AG04450 (cell line): ENCODE results near the gene GJB6. TPM values are rescaled to one million over a fixed set of nuclear protein-coding genes. Genes with fewer than 3 reads are reported as not detected.

Experiments used
- CTCF ChIA-PET: fragments of 300-600, 350-600 bp; formaldehyde crosslinking; extraction: SDS; loops from one replicate; lab custom pipeline; 2022; ENCODE audit warnings: antibody characterized with exemption, inconsistent platforms; lab: Charles Lee
- POLR2A ChIA-PET: fragments of 350-600 bp; formaldehyde crosslinking; extraction: SDS; loops from one replicate; lab custom pipeline; 2021; ENCODE audit warnings: antibody characterized with exemption, inconsistent platforms; lab: Yijun Ruan, JAX
- DNase-seq: peaks from one replicate; pipeline ENCODE4 v3.0.0-alpha.2; 2011; ENCODE audit warnings: low read depth, low spot score
- H3K27ac ChIP-seq: one replicate; pipeline ENCODE4 v1.5.1; 2012; ENCODE audit warnings: low read depth, low read length, control low read depth
- H3K27me3 ChIP-seq: one replicate; pipeline ENCODE4 v1.6.0; 2012; ENCODE audit warnings: low read length; ENCODE audit not compliant: control insufficient read depth, insufficient read depth
- H3K4me3 ChIP-seq: 2 replicates; pipeline ENCODE4 v1.5.1; 2011; ENCODE audit warnings: mild to moderate bottlenecking, low read depth, low read length, control low read depth
- H3K9me3 ChIP-seq: 2 replicates; pipeline ENCODE4 v1.5.1; 2012; ENCODE audit warnings: low read length; ENCODE audit not compliant: control insufficient read depth, insufficient read depth
- polyA plus RNA-seq: library from polyadenylated mRNA; depleted of rRNA; stranded (reverse); fragments of >200 nt; gene quantifications from 2 replicates; pipeline ENCODE4 v1.2.3, GENCODE V29; 2011
- TF ChIP-seq, protein P1 (sequence below): IDR thresholded peaks from 2 replicates; pipeline ENCODE4 v1.5.1; 2011; ENCODE audit warnings: low read depth, low read length, control low read depth, inconsistent platforms

GJB6 gene
- polyA plus RNA-seq, 1 experiment: not detected

DNA sequence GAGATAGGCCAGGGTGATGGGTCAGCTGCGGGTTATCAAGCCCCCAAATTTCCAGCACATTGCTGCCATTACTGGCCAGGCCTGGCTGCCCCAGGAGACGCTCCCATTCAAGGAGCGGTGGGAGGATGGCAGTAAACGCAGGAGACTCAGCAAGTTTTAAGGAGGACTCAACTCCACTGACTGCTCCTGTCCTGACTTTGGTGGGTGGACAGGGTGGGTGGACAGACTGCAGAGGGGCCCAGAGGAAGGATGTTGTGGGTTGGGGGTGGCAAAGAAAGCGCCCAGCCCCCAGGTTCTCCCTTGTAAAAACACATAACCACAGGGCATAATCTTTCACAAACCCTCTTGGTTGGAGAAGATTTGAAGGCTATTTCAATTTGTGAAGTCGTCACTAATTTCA lies 4.4 kb downstream of the GJB6 start:
- ChIA-PET CTCF (interaction anchor here (2.0 kb wide), 1 partner anchor 31 kb away, joined by 10 read pairs; no protein-coding TSS in a partner anchor), POLR2A (no interaction called here)
- H3K27ac ChIP-seq: no peak overlapping the region
- DNase-seq: no peak
- TF ChIP-seq, protein P1, sequence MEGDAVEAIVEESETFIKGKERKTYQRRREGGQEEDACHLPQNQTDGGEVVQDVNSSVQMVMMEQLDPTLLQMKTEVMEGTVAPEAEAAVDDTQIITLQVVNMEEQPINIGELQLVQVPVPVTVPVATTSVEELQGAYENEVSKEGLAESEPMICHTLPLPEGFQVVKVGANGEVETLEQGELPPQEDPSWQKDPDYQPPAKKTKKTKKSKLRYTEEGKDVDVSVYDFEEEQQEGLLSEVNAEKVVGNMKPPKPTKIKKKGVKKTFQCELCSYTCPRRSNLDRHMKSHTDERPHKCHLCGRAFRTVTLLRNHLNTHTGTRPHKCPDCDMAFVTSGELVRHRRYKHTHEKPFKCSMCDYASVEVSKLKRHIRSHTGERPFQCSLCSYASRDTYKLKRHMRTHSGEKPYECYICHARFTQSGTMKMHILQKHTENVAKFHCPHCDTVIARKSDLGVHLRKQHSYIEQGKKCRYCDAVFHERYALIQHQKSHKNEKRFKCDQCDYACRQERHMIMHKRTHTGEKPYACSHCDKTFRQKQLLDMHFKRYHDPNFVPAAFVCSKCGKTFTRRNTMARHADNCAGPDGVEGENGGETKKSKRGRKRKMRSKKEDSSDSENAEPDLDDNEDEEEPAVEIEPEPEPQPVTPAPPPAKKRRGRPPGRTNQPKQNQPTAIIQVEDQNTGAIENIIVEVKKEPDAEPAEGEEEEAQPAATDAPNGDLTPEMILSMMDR: no peak
- no peaks in the 10 kb centered on the region; the same call in 1 of the 2 replicates for H3K9me3 ChIP-seq
- H3K27me3 ChIP-seq: peaks cover 54% of the 10 kb centered on the region
- H3K4me3 ChIP-seq: no peak overlapping the region

DNA sequence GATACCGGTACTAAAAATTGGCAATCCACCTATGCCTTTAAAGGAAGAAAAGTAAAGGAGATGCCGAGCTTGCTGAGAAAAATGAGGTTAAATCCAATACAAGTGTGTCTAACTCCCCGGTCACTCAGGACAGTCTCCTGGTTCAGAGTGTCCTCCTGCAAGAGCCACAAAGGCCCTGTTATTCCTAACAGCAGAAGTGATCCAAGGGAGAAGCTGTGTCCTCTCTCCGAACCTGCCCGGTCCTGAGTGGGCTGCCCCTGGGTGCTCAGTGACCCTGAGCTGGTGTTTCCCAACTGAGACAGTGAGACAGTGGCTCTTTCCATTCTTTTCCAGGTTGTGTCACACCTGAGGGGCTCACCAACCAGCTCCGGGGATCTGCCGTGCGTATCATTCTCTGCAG lies 4.8 kb downstream of the GJB6 start:
- TF ChIP-seq, protein P1: no peak
- no peak overlapping the region for H3K4me3 ChIP-seq
- peaks cover 52% of the 10 kb centered on the region for H3K27me3 ChIP-seq
- ChIA-PET CTCF (interaction anchor here (2.0 kb wide), 1 partner anchor 30 kb away, joined by 10 read pairs; no protein-coding TSS in a partner anchor), POLR2A (no interaction called here)
- H3K9me3 ChIP-seq: no peaks in the 10 kb centered on the region; the same call in 1 of the 2 replicates
- H3K27ac ChIP-seq: no peak overlapping the region
- no peak for DNase-seq

DNA sequence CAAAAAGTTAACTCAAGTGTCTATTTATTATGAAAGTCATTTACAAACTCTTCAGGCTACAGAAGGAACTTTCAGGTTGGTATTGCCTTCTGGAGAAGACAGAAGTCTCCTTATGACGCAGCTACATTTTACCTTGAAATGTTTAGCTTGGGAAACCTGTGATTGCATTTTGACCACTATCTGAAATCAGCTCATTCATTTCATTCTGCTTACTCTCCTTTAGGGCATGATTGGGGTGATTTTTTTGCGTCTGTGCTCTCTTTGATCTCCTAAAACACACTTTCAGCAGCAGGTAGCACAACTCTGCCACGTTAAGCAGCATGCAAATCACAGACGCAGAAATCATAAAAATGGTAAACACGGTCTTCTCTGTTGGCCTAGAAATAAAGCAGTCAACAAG lies 9.6 kb downstream of the GJB6 start:
- DNase-seq: no peak
- Histone ChIP-seq H3K27me3 (peaks cover 37% of the 10 kb centered on the region), H3K27ac (no peak overlapping the region), H3K9me3 (no peaks in the 10 kb centered on the region; the same call in 1 of the 2 replicates), H3K4me3 (no peak overlapping the region)
- POLR2A ChIA-PET: no interaction called here
- CTCF ChIA-PET: no interaction called here
- TF ChIP-seq, protein P1: no peak

DNA sequence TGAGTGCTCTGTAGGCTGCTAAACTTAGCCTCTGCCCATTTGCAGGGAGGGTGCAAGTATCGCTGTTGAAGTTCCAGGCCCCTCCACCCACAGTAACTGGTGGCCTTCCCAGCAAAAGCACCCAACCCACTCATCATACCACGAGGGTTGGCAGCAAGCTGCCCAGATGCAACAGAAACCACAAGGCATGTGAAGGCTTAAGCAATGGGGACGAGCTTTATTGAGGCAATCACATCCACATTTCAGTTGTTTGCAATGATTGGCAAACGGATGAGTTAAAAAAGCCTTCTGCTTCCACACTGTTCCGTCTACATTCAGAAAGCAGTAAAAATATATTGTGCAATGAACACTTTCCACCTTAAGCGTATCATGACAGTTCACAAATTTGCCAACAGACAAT lies 10.3 kb downstream of the GJB6 start:
- peaks cover 39% of the 10 kb centered on the region for H3K27me3 ChIP-seq
- ChIA-PET CTCF (interaction anchor here (0.5 kb wide), 1 partner anchor 24 kb away, joined by 3 read pairs; no protein-coding TSS in a partner anchor), POLR2A (no interaction called here)
- H3K27ac ChIP-seq: no peak overlapping the region
- no peaks in the 10 kb centered on the region; the same call in 1 of the 2 replicates for H3K9me3 ChIP-seq
- H3K4me3 ChIP-seq: no peak overlapping the region
- no peak for DNase-seq
- TF ChIP-seq, protein P1: no peak

DNA sequence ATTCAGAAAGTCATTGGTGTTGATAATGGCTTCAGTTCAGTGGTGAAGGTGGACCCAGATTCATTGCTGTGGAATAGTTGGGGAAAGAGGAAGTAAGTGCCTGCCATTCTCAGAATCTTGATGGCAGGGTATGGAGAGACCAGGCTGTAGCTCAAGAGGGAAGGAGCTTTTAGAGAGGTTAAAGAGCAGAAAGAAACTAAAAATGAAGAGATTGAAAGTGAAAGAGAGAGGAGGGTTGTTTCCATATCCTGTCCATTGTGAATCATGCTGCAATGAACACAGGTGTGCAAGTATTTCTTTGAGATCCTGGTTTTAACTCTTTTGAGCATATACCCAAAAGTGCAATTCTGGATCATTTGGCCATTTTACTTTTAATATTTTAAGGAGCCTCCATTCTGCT lies 12.5 kb downstream of the GJB6 start:
- Histone ChIP-seq H3K27ac (no peak overlapping the region), H3K4me3 (no peak overlapping the region), H3K27me3 (peaks cover 35% of the 10 kb centered on the region), H3K9me3 (no peaks in the 10 kb centered on the region)
- ChIA-PET POLR2A (no interaction called here), CTCF (no interaction called here)
- TF ChIP-seq, protein P1: no peak
- no peak for DNase-seq
